GM21528 (cell line): ENCODE data around the gene ZNF189.

ENCODE experiments used
- ATAC-seq: cut with Tn5 transposase; IDR thresholded peaks from one replicate; pipeline ENCODE4 v1.9.1; 2021; ENCODE audit warnings: mild to moderate bottlenecking, moderate library complexity; ENCODE audit not compliant: unreplicated experiment, low FRiP score

Gene ZNF189

DNA sequence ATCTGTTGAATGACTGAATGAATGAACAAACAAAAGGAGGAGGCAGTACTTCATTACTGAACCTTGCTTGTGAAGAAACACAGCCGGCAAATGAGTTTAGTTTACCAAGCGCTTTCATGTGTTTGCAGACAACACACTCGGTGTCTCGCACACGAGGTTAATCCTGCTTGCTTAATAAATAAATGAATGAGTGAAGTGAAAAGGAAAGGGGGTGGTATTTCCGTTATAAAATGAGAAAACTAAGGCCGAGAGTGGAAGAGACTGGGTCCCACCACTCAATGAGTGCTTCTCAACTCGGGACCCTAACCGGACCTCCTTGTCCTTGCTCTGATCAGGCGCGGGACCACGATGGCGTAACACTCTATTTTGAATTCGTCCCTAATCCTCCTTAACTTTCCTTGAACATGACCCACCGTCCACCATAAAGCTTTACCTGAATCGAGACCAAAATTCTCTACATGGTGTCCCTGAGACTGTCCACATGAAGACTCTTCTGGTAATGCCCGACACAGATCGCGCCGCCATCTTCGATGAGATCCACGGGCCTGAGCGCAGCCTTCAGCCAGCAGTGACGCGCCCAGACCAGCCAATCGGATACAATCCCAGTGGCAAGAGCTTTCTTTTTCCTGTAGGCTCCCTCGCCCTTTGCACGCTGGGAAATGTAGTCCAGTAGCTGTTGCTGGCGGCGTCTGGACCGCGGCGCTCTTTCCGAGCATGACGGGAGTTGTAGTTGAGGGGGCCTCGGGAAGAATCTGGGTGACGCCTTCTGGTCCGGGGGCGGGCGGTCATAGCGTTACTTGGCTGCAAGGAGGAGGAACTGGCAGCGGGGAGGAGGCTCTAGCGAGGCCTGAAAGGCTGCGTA, at the start of gene ZNF189, which contains the start of gene MRPL50:
ZNF189 (plus strand) TSS at position 784 of the 862 bp plus-strand sequence. CDS start 306 bp downstream, outside the sequence.
MRPL50 (minus strand) TSS at position 551 of the 862 bp plus-strand sequence; CDS start at position 525, 26 bp downstream.
- peak; percentile 100 for ATAC-seq

GRCh38 chr9:101350285-101350684, 48.4 kb upstream of the ZNF189 start:
- ATAC-seq = no peak

DNA sequence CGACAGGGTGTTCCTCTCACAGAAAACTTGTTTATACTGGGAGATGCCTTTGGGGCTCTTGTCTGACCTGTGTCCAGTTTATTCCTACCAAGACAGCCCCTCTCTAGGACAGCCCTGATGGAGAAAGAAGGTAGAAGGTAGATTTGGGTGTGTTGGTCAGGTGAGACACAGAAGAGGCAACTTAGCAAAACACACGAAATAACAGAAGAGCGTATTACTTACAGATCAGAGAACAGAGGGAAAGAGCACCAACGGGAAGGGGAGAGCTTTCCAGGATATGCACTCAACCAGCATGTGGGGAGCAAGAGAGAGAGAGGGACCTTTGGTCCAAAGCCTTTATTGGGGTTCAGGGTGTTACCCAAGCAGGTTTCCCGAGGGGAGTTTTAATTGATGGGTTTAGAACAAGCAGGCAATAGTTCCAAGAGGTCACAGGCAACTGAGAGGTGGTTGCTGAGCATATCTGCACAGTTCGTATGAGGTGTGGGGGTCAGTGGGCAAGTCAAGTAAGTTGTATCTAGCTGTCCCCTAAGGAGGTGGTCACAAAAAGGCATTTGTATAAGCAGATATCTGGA, 45.7 kb upstream of the ZNF189 start:
- ATAC-seq = no peak

DNA sequence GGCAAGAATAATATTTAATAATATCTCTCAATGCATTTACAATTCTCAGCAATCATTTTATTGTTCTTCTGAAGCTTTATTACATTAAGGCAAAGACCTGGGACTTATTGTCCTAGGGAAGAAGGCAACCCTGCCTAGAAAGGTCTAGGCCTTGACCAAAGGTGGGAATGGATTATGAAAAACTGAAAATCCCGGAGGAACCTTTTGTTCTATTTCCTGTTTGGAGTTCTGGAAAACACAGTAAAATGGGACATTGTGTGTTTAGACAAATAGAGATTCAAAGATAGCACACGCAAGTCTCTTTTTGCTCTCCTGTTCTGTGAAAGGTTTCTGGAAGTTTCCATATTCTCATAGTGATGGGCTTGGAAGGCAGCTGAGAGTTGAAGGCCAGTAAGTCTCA, 45.0 kb upstream of the ZNF189 start:
- no peak for ATAC-seq

GRCh38 chr9:101354143-101354764, 44.4 kb upstream of the ZNF189 start:
- no peak for ATAC-seq

DNA sequence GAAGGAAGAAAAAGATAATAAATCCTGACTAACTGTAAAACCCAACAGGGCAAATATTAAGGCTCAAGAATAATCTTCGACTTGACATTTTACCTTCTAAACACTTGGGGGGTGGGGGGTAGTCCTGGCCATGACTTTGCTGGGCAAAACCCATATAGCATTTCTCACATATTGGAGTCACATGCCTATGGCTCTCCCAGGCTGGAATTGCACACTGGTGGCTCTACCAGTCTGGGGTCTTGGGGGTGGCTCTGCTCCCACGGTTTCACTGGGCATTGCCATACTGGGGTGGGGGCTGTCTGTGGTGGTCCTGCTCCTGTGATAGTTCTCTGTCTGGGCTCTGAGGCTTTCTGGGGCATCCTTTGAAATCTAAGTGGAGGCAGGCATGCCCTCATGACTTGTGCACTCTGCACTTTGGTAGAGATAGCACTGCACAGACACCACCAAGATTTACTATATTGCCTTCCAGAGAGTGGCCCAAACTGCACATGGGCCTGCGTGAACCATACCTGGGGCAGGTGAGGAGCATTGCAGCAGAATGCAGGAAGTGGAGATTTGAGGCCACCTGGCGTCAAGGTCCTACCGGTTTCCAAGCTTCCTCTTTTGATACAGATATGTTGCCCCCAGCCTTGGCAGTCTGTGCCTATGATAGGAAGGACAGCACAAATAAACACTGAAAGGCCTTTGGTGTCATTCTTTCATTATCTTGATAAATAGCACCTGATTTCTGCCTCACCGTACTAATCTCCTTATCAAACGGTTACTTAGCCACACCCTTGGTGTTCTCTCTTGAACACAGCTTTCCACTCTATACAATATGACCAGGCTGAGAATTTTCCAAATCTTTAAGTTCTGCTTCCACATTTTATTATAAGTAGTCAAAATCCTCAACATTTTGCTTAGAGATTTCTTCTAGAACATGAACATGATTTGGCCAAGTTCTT, 43.6 kb upstream of the ZNF189 start:
- ATAC-seq = no peak

DNA sequence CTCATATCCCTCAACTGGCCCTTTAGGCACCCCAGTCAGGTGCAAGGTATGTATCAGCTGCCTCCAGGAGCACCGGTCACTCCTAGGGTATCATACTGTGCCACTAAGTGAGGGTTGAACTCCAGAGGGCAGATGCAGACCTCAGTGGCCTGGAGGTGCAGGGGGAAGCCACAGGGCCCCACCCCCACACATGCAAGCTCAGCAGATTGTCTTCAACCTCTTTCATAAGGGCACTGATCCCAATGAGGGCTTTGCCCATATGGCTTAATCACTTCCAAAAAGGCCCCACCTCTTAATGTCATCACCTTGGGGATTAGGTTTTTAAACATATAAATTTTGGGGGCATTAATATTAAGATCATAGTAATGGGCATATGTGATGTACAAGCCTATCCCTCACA, 42.0 kb upstream of the ZNF189 start:
- ATAC-seq = no peak

GRCh38 chr9:101359679-101360078, 39.0 kb upstream of the ZNF189 start:
- no peak for ATAC-seq

- ATAC-seq = no peak
Measured at GRCh38 chr9:101360647-101361046, 38.0 kb upstream of the ZNF189 start.

DNA sequence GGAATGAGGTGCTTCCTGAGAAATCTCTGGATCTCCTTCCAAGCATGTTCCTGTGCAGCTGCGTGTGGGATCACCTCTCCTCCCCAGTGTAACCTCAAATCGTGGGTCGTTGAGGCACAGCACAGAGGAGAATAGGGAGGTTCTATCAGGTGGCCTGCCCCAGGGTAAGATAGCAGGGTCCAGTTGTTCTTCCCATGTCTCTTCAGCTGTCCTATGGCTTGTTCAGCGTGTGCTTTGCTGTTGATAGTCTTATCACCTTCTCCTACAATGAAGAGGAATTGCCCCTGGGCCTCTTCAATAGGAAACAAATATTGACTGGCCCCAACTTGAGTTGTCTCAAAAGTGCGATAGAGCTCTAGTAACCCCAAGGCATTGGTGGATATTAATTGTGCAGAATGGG, 36.2 kb upstream of the ZNF189 start:
- ATAC-seq = no peak

DNA sequence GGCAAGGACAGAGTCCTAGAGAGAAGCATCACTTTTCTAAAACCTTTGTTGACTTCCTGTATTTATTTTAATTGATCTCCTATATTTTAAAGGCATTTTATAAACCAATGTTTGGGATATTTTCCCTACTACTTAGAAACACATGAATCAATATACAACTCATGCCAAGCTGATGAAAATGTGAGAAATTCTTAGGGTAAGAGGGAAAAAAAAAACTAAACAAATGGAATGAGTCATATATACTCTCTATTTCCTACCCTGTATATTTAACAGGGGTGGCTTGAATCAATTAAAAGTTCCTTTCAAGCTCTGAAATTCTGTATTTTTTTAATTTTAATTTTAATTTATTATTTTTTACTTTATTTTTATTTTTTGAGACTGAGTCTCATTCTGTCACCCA, 33.5 kb upstream of the ZNF189 start:
- no peak for ATAC-seq

- no peak for ATAC-seq
Measured at GRCh38 chr9:101366038-101366756, 32.5 kb upstream of the ZNF189 start.

DNA sequence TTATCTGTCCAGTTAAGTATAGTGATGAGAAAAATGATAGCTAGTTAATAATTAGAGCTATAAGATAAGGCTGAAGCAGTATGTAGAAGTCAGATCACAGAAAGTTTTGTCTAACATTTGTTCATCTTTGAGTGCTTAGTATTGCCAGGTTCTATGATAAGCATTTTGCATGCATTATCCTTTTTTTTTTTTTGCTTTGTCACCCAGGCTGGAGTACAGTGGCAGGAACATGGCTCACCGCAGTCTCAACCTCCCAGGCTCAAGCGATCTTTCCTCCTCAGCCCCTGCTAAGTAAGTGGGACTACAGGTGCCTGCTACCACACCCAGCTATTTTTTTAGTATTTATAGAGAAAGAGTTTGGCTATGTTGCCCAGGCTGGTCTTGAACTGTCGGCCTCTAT, 31.3 kb upstream of the ZNF189 start:
- ATAC-seq = no peak

- no peak for ATAC-seq
Measured at GRCh38 chr9:101369286-101369685, 29.4 kb upstream of the ZNF189 start.

GRCh38 chr9:101369884-101370531, 28.6 kb upstream of the ZNF189 start:
- ATAC-seq = no peak

DNA sequence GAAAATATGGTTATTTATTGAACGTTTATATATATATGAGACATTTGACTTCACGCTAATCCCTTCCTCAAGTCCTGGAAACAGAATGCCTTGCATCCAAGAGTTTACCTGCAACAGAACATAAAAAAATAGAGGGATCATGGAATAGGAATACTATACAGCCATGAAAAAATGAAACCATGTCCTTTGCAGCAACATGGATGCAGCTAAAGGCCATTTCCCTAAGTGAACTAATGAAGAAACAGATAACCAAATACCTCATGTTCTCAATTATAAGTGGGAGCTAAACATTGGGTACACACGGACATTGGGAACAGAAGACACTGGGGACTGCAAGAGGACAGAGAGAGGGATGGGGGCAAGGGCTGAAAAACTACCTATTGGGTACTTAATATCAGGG, 26.8 kb upstream of the ZNF189 start:
- ATAC-seq = no peak

GRCh38 chr9:101372327-101373118, 26.1 kb upstream of the ZNF189 start:
- no peak for ATAC-seq

- ATAC-seq = no peak
Measured at GRCh38 chr9:101375546-101375945, 23.1 kb upstream of the ZNF189 start.
